ENCODE data around the gene PNPLA3.

Gene PNPLA3

DNA sequence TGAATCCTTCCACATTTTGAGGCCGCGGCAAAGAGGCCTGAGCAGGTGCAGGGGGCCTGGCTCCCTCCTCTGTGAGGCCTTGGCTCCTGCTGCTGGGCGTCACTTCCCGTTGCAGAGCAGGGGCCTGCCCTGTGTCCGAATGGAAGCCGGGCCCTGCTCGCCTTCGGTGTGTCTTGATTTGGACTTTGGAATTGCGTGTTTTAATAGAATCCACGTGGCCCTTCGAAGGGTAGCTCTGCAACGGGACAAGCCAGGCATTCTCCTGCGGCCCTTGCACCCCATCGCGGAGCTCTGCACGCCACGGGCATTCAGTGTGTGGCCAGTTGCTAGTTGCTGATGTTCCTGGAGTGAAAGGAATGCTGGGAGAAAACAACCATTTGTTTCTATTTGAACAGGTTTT, 57.4 kb downstream of the PNPLA3 start:
- no peaks in the 10 kb centered on the region for H3K9me3 Mint-ChIP-seq
- TF ChIP-seq, protein P1, sequence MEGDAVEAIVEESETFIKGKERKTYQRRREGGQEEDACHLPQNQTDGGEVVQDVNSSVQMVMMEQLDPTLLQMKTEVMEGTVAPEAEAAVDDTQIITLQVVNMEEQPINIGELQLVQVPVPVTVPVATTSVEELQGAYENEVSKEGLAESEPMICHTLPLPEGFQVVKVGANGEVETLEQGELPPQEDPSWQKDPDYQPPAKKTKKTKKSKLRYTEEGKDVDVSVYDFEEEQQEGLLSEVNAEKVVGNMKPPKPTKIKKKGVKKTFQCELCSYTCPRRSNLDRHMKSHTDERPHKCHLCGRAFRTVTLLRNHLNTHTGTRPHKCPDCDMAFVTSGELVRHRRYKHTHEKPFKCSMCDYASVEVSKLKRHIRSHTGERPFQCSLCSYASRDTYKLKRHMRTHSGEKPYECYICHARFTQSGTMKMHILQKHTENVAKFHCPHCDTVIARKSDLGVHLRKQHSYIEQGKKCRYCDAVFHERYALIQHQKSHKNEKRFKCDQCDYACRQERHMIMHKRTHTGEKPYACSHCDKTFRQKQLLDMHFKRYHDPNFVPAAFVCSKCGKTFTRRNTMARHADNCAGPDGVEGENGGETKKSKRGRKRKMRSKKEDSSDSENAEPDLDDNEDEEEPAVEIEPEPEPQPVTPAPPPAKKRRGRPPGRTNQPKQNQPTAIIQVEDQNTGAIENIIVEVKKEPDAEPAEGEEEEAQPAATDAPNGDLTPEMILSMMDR (IDR thresholded peaks at IDR 0.05; ENCODE audit: unreplicated experiment in 3 of 3): no peak
- no peaks in the 10 kb centered on the region for H3K4me1 Mint-ChIP-seq
- no peak overlapping the region for H3K4me3 Mint-ChIP-seq
- H3K36me3 Mint-ChIP-seq (ENCODE audit: low read depth): peaks cover 60% of the 10 kb centered on the region
- H3K27me3 Mint-ChIP-seq (ENCODE audit: low read depth): no peaks in the 10 kb centered on the region
- H3K27ac Mint-ChIP-seq: no peak overlapping the region

DNA sequence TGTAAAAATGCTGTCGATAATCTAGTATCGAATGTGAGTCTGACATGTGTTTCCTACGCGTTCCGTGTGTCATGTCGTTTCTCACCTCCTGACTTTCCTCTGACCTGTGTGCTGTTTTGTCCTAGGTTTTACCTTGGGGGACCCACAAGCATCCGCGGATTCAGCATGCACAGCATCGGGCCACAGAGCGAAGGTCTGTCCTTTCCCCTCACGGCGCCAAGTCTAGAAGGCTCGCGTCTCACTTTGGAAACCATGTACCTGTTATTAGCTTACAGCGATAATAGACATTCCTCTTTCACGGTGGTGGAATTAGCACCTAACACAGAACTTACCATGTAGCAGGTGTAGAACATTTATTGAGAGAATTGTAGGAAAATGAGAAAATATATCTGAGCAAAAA, 60.2 kb downstream of the PNPLA3 start:
- Mint-ChIP-seq H3K27ac (no peak overlapping the region), H3K36me3 (ENCODE audit: low read depth) (peaks cover 64% of the 10 kb centered on the region), H3K9me3 (no peaks in the 10 kb centered on the region), H3K4me1 (peaks cover 18% of the 10 kb centered on the region), H3K4me3 (no peak overlapping the region), H3K27me3 (ENCODE audit: low read depth) (no peaks in the 10 kb centered on the region)
- TF ChIP-seq, protein P1 (IDR thresholded peaks at IDR 0.05; ENCODE audit: unreplicated experiment in 3 of 3): no peak

DNA sequence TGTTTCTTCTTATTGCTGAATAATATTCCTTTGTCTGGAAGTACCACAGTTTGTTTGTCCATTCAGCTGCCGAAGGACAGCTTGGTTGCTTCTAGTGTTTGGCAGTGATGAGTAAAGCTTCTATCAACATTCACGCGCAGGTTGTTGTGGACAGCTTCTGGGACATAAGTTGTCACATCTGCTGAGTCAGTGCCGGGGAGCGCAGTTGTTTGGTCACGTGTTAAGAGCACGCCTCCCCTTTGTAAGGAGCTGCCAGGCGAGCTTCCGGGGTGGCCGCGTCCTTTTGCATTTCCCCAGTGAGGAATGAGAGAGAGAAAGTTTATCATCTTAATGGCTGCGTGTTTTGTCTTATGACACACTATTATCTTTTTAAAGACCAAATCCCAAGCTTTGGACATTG, 61.9 kb downstream of the PNPLA3 start:
- H3K4me1 Mint-ChIP-seq: peaks cover 19% of the 10 kb centered on the region
- H3K27ac Mint-ChIP-seq: no peak overlapping the region
- H3K9me3 Mint-ChIP-seq: no peaks in the 10 kb centered on the region
- no peak overlapping the region for H3K4me3 Mint-ChIP-seq
- peaks cover 60% of the 10 kb centered on the region for H3K36me3 Mint-ChIP-seq (ENCODE audit: low read depth)
- H3K27me3 Mint-ChIP-seq (ENCODE audit: low read depth): no peaks in the 10 kb centered on the region
- TF ChIP-seq, protein P1 (IDR thresholded peaks at IDR 0.05; ENCODE audit: unreplicated experiment in 3 of 3): no peak

DNA sequence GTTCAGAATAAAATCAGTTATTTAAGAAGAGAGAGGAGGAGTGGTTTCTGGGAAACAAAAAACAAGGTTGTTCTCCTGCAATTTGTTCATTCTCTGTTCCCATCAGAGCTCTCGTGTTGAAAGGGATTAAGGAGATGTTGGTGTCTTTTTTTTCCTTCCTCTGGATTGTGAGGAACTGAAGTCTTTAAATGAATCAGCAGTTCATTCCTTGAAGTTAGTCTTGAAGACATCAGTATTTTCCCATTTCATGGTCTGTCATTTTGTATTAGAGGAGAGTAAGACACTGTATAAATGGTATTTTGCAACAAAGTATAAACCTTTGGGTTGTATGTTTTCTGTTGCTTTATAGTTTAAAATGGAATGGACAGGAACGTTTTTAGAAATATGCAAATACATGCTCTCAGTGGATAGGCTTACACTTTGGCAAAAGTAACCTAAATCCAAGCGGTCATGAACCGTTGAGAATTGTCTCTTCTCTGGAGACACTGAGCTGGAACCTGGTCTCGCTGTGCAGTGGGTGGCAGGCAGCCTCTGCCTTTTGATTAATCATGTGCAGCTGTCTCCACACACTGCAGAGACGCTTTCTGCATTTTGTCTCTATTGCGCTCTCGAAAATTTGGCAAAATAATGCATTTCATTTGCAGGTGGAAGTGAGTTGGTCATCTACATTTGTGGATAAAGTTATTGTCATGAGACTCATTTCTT, 64.7 kb downstream of the PNPLA3 start:
- no peaks in the 10 kb centered on the region for H3K9me3 Mint-ChIP-seq
- no peaks in the 10 kb centered on the region for H3K27me3 Mint-ChIP-seq (ENCODE audit: low read depth)
- H3K27ac Mint-ChIP-seq: peak overlapping the region in 1 of 3 experiments; percentile 0
- no peak overlapping the region for H3K4me3 Mint-ChIP-seq
- TF ChIP-seq, protein P1 (IDR thresholded peaks at IDR 0.05; ENCODE audit: unreplicated experiment in 3 of 3): no peak
- H3K36me3 Mint-ChIP-seq (ENCODE audit: low read depth): peaks cover 72% of the 10 kb centered on the region
- H3K4me1 Mint-ChIP-seq: peaks cover 22% of the 10 kb centered on the region

DNA sequence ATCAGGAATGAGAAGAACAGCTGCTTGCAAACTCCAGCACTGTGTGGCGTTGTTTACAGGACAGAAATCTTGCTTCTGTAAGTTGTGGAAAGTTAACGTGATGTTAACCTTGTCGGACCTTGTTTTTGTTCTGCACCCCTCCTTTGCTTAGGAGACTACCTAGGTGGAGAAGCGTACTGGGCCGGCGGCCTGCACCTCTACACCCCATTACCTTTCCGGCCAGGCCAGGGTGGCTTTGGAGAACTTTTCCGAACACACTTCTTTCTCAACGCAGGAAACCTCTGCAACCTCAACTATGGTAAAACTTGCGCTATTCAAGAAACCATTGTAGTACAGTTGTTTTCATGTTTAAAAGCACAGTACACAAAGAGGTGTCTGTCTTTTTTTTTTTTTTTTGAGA, 65.4 kb downstream of the PNPLA3 start:
- H3K9me3 Mint-ChIP-seq: no peaks in the 10 kb centered on the region
- peak overlapping the region in 1 of 3 experiments; percentile 0 for H3K27ac Mint-ChIP-seq
- H3K27me3 Mint-ChIP-seq (ENCODE audit: low read depth): no peaks in the 10 kb centered on the region
- peaks cover 73% of the 10 kb centered on the region for H3K36me3 Mint-ChIP-seq (ENCODE audit: low read depth)
- H3K4me3 Mint-ChIP-seq: no peak overlapping the region
- TF ChIP-seq, protein P1 (IDR thresholded peaks at IDR 0.05; ENCODE audit: unreplicated experiment in 3 of 3): no peak
- H3K4me1 Mint-ChIP-seq: peaks cover 27% of the 10 kb centered on the region

DNA sequence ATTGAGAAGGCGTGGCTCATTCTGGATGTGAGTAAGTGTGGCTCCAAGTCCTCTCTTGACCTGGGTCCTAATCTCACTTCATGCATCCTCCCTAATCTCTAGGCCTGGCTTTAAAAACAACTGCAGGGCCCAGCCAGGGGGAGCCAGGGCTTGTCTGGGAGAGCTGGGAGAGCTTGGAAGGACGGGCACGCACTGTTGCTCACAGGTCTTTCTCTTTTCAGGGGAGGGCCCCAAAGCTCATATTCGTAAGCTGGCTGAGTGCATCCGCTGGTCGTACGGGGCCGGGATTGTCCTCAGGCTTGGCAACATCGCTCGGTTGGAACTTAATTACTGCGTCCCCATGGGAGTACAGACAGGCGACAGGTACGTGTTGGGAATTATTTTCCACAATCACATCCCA, 66.4 kb downstream of the PNPLA3 start:
- Mint-ChIP-seq H3K27me3 (ENCODE audit: low read depth) (no peaks in the 10 kb centered on the region), H3K27ac (no peak overlapping the region), H3K4me1 (peaks cover 30% of the 10 kb centered on the region), H3K4me3 (no peak overlapping the region), H3K36me3 (ENCODE audit: low read depth) (peaks cover 76% of the 10 kb centered on the region), H3K9me3 (no peaks in the 10 kb centered on the region)
- TF ChIP-seq, protein P1 (IDR thresholded peaks at IDR 0.05; ENCODE audit: unreplicated experiment in 3 of 3): no peak

Measured in nephron (organoid).